GM19455 (cell line): ENCODE results near the gene SP2.

Experiments
- ATAC-seq: cut with Tn5 transposase; IDR thresholded peaks from one replicate; pipeline ENCODE4 v1.9.1; 2021; ENCODE audit not compliant: unreplicated experiment

The SP2 gene

GRCh38 chr17:47889734-47890529, 6.1 kb upstream of the SP2 start:
- ATAC-seq, result no peak

- no peak for ATAC-seq
These were observed 4.4 kb upstream of the SP2 start for GRCh38 chr17:47891545-47892088.

GRCh38 chr17:47894498-47895346, 1.3 kb upstream of the SP2 start:
- ATAC-seq, result no peak

GRCh38 chr17:47895347-47895855, 635 bp upstream of the SP2 start:
- no peak for ATAC-seq

- no peak for ATAC-seq
These were observed 845 bp downstream of the SP2 start for GRCh38 chr17:47896672-47897490.

GRCh38 chr17:47897561-47897960, 1.5 kb downstream of the SP2 start:
- no peak for ATAC-seq

- ATAC-seq, result no peak
These were observed 2.2 kb downstream of the SP2 start for GRCh38 chr17:47898241-47898640.

GRCh38 chr17:47899643-47900042, 3.6 kb downstream of the SP2 start:
- ATAC-seq, result no peak

GRCh38 chr17:47901423-47901822, 5.4 kb downstream of the SP2 start:
- ATAC-seq, result no peak

- ATAC-seq, result no peak
These were observed 6.2 kb downstream of the SP2 start for GRCh38 chr17:47902039-47902744.

GRCh38 chr17:47905221-47905733, 9.2 kb downstream of the SP2 start:
- no peak for ATAC-seq

- no peak for ATAC-seq
These were observed 10.4 kb downstream of the SP2 start for GRCh38 chr17:47906443-47906842.

GRCh38 chr17:47907932-47908562, 12.0 kb downstream of the SP2 start:
- no peak for ATAC-seq

- ATAC-seq, result no peak
These were observed 17.0 kb downstream of the SP2 start for GRCh38 chr17:47913050-47913449.

GRCh38 chr17:47914306-47914948, 18.4 kb downstream of the SP2 start:
- no peak for ATAC-seq

- no peak for ATAC-seq
These were observed 19.9 kb downstream of the SP2 start for GRCh38 chr17:47915776-47916398.

GRCh38 chr17:47916489-47917208, 20.6 kb downstream of the SP2 start:
- ATAC-seq, result no peak

GRCh38 chr17:47917581-47917980, 21.5 kb downstream of the SP2 start:
- ATAC-seq, result no peak
